Measurements from ENCODE around the gene BICD2.

DNA sequence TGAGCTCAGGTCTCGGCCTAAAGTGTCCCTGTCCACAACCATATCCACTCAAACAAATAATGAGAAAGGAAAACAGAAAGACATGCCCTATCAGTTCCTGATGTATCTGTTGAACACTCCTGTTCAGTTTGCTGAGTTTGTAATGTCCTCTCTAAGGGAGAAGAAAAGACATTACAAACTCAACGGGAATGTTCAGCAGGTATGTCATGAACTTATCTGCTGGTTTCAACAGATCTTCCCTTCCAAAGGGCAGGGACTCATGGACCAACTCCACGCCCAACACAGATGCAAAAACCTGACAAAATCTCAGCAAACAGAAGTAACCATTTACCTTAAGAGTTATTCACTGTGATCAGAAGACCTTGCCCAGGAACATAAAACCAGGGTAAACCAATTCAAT lies 23.7 kb downstream of the BICD2 start:
- TF ChIP-seq, protein P1, sequence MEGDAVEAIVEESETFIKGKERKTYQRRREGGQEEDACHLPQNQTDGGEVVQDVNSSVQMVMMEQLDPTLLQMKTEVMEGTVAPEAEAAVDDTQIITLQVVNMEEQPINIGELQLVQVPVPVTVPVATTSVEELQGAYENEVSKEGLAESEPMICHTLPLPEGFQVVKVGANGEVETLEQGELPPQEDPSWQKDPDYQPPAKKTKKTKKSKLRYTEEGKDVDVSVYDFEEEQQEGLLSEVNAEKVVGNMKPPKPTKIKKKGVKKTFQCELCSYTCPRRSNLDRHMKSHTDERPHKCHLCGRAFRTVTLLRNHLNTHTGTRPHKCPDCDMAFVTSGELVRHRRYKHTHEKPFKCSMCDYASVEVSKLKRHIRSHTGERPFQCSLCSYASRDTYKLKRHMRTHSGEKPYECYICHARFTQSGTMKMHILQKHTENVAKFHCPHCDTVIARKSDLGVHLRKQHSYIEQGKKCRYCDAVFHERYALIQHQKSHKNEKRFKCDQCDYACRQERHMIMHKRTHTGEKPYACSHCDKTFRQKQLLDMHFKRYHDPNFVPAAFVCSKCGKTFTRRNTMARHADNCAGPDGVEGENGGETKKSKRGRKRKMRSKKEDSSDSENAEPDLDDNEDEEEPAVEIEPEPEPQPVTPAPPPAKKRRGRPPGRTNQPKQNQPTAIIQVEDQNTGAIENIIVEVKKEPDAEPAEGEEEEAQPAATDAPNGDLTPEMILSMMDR (IDR thresholded peaks at IDR 0.05) = no peak
- TF ChIP-seq EP300 (IDR thresholded peaks at IDR 0.05) = no peak
- TF ChIP-seq POLR2AphosphoS5 (IDR thresholded peaks at IDR 0.05) = no peak
- no peak for TF ChIP-seq POLR2A (IDR thresholded peaks at IDR 0.05)
